RWPE1 (cell line): ENCODE measurements around the gene MYO1D.

Experiments
- CTCF ChIA-PET: fragments of 350-600 bp; sonication (Branson Sonifier 250); formaldehyde crosslinking; extraction: SDS; loops from one replicate; lab custom pipeline; 2021; lab: Yijun Ruan, JAX
- POLR2A ChIA-PET: fragments of 400-600 bp; formaldehyde crosslinking; extraction: SDS; loops from one replicate; lab custom pipeline; 2020; ENCODE audit warnings: antibody characterized with exemption; ENCODE audit not compliant: low non-redundant PET; lab: Yijun Ruan, JAX
- DNase-seq: peaks from one replicate; pipeline ENCODE4 v3.0.0; 2012; ENCODE audit warnings: low spot score
- H3K27ac ChIP-seq: fragments of 450-650 bp; 2 replicates; pipeline ENCODE4 v1.5.1; 2017
- TF ChIP-seq, protein P1 (sequence below): fragments of 450-650 bp; conservative IDR thresholded peaks from 2 replicates; pipeline ENCODE4 v1.5.1; 2017; ENCODE audit warnings: low read depth, mild to moderate bottlenecking

MYO1D gene

DNA sequence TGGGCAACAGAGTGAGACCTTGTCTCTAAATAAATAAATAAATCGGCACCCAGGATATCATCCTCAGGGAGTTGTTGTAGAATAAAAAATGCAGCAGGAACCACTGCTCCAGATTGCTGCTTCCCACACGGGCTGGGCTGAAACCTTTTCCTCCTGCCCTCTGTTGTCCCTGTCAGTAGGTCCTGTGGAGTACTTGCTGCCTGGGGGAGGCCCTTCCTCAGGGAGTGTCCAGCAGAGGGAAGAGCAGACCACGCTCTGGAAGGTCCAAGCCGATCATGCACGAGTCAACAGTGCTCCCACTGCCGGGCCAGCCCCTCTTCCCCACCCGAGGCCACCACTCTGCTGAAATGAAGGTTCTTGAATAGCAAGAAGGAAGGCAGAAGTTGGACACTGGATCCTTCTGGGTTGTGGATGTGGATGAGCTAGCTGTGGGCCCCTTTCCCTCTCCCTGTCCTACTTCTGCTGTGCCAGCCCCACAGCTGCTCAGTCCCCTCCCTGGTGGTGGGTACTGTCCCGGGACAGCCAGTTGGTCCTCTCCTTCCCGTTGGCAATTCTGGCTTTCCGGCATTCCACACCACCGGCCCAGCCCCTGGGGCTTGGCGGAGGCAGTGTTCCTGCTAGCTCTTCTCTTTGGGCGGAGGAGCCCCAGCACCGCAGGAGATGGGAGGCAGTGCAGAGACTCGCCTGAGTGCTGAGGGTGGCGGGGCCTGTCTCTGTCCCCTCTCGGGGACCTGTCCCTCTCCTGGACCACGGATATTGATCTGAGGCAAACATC, 379.3 kb downstream of the MYO1D start:
- POLR2A ChIA-PET = no interaction called here
- TF ChIP-seq, protein P1, sequence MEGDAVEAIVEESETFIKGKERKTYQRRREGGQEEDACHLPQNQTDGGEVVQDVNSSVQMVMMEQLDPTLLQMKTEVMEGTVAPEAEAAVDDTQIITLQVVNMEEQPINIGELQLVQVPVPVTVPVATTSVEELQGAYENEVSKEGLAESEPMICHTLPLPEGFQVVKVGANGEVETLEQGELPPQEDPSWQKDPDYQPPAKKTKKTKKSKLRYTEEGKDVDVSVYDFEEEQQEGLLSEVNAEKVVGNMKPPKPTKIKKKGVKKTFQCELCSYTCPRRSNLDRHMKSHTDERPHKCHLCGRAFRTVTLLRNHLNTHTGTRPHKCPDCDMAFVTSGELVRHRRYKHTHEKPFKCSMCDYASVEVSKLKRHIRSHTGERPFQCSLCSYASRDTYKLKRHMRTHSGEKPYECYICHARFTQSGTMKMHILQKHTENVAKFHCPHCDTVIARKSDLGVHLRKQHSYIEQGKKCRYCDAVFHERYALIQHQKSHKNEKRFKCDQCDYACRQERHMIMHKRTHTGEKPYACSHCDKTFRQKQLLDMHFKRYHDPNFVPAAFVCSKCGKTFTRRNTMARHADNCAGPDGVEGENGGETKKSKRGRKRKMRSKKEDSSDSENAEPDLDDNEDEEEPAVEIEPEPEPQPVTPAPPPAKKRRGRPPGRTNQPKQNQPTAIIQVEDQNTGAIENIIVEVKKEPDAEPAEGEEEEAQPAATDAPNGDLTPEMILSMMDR = no peak
- H3K27ac ChIP-seq = peak overlapping the region; percentile 78
- CTCF ChIA-PET = no interaction called here
- DNase-seq = no peak

DNA sequence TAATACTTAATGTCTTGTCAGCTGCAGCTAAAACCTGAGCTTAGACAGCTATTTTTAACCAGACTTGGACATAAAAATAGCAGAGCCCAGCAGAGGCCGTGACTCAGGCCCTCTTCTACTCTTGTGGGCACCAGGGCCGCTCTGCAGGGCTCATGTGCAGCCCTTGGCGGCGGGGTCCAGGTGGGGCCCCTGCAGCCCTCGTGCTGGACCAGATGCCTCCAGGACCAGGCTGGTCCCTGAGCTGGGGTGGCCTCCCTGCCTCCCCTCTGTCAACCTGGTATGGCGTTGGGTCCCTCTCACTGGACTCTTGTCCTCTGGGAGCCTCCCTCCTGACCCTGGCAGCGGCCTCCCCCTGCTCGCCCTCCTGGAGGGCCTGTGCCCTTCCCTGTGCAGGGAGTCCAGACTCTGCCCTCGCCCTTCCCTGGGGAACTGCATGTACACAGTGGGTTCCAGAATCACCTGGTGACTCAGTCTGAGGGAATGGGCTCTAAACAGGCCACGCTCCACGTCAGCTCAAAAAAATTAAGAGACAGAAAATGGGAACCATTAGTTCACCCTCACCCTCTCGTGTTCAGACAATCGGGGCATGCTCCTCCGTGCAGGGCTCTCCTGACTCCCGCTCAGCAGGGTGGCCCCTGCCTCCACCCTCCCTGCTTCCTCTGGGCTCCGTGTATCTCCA, 380.4 kb downstream of the MYO1D start:
- TF ChIP-seq, protein P1 = no peak
- CTCF ChIA-PET = interaction anchor here (0.8 kb wide), 1 partner anchor 9 kb away, joined by 4 read pairs; the partner anchor contains the start of gene CDK5R1
- peak; percentile 82 for DNase-seq
- peak overlapping the region; percentile 78 for H3K27ac ChIP-seq
- POLR2A ChIA-PET = no interaction called here

DNA sequence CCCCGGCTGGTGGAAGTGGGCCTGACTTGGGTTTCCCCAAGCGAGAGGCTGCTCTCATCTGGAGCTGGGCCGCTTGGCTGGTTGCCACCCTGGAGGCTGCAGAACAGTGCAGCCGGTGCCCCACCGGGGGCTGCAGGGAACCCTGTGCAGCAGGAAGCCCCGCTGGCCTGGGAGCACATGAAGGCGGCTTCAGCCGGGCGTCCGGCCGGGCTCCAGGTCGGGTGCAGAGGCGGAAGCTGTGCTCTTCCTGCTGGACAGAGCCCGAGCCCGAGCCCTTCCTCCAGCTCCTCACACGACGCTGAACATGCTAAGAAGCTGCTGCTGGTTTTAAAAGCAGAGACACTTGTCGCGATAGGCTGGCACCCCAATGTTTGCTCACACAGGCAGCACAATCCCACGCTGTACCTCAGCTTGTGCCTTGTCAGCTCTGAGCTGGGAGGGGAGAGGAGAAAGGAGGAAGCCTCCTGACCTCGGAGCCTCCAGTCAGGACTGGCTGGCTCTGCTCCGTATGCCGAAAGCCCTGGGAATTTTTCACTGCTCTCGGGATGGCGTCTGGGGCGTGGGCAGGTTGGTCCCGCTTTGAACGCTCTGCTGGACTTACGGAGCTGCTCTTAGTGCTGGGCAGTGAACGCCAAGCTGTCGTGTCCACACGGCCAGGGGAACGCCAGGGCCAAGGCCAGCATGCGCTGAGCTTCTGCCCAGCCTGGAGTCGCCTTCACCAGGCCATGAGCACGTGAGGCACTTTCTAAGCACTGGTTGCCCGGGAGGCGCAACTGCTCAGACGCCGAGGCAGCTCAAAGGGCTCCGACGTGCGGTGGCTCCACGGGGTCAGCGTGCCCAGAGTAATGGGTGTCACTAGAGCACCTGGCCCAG, 381.3 kb downstream of the MYO1D start:
- CTCF ChIA-PET = interaction anchor here (0.8 kb wide), 1 partner anchor 8 kb away, joined by 4 read pairs; the partner anchor contains the start of gene CDK5R1
- TF ChIP-seq, protein P1 = no peak
- POLR2A ChIA-PET = no interaction called here
- DNase-seq = no peak
- H3K27ac ChIP-seq = peak overlapping the region; percentile 78

DNA sequence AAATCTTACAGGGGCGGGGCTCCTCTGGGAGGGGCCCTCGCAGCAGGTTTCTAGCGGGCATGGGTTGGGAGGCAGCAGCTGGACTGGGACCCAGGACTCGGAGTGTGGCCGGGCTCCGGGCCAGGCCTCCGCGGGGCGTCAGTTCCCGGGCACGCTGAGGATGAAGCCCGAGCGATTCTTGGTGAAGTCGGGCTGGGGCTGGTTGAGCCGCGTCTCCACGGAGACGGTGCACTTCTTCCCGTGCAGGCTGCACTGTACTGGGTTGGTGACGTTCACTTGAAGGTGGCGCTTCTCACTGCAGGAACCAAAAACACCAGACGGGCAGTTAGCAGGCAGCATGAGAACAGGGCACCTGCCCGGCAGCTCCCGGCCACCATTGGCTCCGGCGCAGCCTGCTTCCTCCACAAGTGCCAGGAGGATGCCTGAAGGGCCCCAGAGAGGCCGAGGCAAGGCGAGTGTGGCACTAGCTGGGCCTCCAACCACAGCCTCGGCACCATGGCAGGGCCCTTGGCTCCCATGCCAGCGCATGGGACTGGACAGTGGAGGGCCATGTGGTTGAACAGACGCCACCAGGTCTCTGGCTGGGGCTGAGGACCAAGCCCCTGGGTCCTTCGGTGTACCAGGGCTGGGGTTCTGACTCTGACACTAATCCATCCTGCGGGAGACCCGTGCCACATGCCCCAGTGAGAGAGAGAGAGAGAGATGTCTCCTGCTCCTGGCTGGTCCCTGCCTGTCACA, 382.1 kb downstream of the MYO1D start:
- ChIA-PET POLR2A (no interaction called here), CTCF (no interaction called here)
- peak overlapping the region; percentile 78; the same call in 1 of the 2 replicates for H3K27ac ChIP-seq
- no peak for DNase-seq
- TF ChIP-seq, protein P1 = no peak

DNA sequence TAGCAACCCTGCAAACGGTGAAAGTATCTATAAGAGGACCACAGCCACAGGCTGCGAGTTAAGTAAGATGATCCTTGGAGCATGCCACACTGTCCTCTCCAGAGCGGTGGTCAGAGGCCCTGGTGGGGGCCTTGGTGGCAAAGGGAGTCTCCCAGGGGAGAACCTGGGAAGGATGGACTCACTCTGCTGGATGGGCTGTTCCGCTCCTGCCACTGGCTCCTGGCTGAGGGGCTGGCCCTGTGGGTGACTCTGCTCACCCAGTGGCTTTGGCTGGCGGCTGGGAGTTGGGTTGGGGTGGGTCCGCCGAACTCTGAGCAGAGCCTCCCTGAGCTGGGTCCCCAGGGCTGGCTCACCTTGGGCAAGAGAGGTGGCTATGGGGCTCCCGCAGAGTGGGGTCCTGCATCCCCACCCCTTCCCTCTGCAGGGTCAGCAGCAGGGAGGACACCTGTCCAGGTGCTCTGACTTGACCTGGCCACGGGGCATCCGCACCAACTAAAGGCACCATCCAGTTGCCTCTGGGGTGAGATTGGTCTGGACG, 382.9 kb downstream of the MYO1D start:
- DNase-seq = no peak
- H3K27ac ChIP-seq = no peak overlapping the region
- TF ChIP-seq, protein P1 = no peak
- ChIA-PET POLR2A (no interaction called here), CTCF (no interaction called here)
